HG02973 (cell line): Measurements from ENCODE around the gene RO60.

ENCODE experiments used
- ATAC-seq: cut with Tn5 transposase; IDR thresholded peaks from one replicate; pipeline ENCODE4 v1.9.1; 2021; ENCODE audit warnings: moderate library complexity; ENCODE audit not compliant: unreplicated experiment

RO60 gene

DNA sequence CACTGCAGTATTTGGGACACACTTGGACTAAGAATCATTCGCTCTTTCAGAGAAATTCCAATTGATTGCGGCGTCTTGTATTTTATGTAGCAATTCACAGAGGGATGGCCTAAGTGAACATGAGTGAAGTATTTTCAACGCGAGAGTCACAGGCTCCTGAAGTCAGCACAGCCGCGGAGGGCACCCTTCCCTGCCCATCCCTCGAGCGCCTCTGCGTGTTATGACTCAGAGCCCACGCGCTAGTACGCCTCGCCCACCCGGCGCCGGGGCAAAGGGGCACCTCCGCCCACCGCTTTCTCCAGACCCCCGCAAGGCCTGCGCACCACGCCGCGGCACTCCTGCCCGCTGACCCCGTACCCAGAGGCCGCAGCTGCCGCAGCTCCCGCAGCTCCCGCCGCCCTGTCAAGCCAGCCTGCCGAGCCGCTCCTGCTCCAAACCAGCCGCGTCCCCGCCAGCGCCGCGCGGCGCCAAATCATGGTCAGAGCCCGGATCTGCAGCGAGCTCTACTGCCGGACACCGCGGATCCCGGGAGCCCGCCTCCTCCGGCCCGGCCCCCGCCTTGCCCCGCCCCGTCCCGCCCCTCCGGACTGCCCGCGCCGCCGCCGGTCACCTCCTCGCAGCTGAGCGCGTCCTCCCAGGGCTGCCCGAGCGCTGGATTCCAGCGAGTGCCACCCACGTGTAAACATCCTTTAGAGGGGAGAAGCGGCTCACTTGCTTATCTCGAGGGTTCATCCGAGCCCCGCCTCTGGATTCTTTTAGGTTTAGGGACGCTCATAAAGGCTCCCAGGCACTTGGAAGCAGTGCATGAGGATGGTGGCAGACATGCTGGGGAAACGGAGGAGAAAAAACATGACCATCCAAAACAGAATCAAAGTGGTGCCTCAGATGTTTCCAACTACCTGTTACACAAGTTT is 45.8 kb downstream of the RO60 start, which contains the start of gene GLRX2:
Gene GLRX2 (minus strand): TSS at position 508 of the 914 bp plus-strand sequence. CDS start 32 bp downstream, at position 476.
- ATAC-seq, result peak; percentile 85

DNA sequence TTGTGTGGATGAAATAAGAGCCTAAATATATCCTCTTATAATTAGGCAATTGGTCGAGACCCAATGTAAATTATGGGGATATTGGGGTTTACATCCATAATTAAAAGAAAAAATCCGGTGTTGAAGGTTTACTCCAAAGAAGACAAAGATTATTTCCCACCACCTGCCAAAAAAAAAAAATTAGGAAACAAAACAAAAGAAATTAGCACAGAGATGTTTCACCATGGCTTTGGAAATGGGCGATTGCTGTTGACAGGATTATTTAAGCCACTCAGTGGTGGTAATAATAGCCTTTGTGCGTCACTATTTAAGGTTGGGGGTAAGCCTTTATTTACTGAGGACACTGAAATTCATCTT is 46.4 kb downstream of the RO60 start:
- no peak for ATAC-seq

DNA sequence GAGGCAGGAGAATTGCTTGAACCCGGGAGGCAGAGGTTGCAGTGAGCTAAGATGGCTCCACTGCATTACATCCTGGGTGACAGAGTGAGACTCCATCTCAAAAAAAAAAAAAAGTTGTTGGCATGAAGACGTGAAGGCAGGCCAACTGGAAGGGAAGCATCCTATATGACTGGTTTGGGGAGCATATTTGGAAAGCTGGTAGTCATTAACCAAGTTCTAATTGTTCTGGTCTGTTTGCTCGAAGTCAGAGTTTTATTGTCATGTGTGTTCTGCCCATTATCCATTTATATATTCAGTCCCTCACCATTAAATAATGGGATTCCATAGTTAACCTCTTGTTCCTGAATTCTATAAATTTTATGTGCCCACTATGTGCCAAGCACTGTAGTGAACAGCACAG is 49.1 kb downstream of the RO60 start:
- ATAC-seq, result no peak
